ENCODE results near the gene CFAP157.

GRCh38 chr9:127705577-127706379 lies 1.0 kb upstream of the CFAP157 start:
- TF ChIP-seq CTCF (conservative IDR thresholded peaks at IDR 0.05) (no peak), EZH2 (IDR thresholded peaks at IDR 0.05; ENCODE audit: low read depth) (no peak)
